WTC11 (cell line): Measurements from ENCODE around the gene CHKB.

Experiments used
- CREB1 ChIP-seq: sonication (generic); formaldehyde crosslinking; IDR thresholded peaks from 2 replicates; pipeline ENCODE4 v1.8.0; 2023; ENCODE audit warnings: mild to moderate bottlenecking, missing genetic modification reagents
- CTCF ChIP-seq: fragments of 200-600 bp; IDR thresholded peaks from 2 replicates; pipeline ENCODE4 v1.8.0; 2022; ENCODE audit warnings: antibody characterized with exemption
- ESRRA ChIP-seq: sonication (generic); formaldehyde crosslinking; IDR thresholded peaks from 2 replicates; pipeline ENCODE4 v1.8.1; 2022; ENCODE audit warnings: mild to moderate bottlenecking, missing genetic modification reagents, borderline replicate concordance
- ETV6 ChIP-seq: sonication (generic); formaldehyde crosslinking; IDR thresholded peaks from 2 replicates; pipeline ENCODE4 v1.8.1; 2022; ENCODE audit warnings: mild to moderate bottlenecking, missing genetic modification reagents
- JUN ChIP-seq: sonication (generic); formaldehyde crosslinking; IDR thresholded peaks from 2 replicates; pipeline ENCODE4 v1.8.0; 2023; ENCODE audit warnings: mild to moderate bottlenecking, missing genetic modification reagents
- MXD4 ChIP-seq: fragments of 250-450 bp; sonication (Bioruptor Pico); IDR thresholded peaks from 2 replicates; pipeline ENCODE4 v1.8.0; 2021; ENCODE audit warnings: mild to moderate bottlenecking, moderate library complexity, borderline replicate concordance
- MYBL2 ChIP-seq: sonication (generic); formaldehyde crosslinking; IDR thresholded peaks from 2 replicates; pipeline ENCODE4 v1.8.1; 2023; ENCODE audit warnings: mild to moderate bottlenecking, moderate library complexity, missing genetic modification reagents
- NR2C2 ChIP-seq: sonication (generic); formaldehyde crosslinking; IDR thresholded peaks from 2 replicates; pipeline ENCODE4 v1.8.0; 2022; ENCODE audit warnings: mild to moderate bottlenecking, missing genetic modification reagents
- SMAD3 ChIP-seq: sonication (generic); formaldehyde crosslinking; IDR thresholded peaks from 2 replicates; pipeline ENCODE4 v1.8.0; 2022; ENCODE audit warnings: missing genetic modification reagents, mild to moderate bottlenecking, borderline replicate concordance
- USF1 ChIP-seq: sonication (generic); formaldehyde crosslinking; IDR thresholded peaks from 2 replicates; pipeline ENCODE4 v1.8.0; 2022; ENCODE audit warnings: mild to moderate bottlenecking, missing genetic modification reagents
- ZNF138 ChIP-seq: sonication (generic); formaldehyde crosslinking; conservative IDR thresholded peaks from 2 replicates; pipeline ENCODE4 v1.8.1; 2022; ENCODE audit warnings: mild to moderate bottlenecking, moderate library complexity, missing genetic modification reagents
- ZNF512 ChIP-seq: sonication (generic); formaldehyde crosslinking; IDR thresholded peaks from 2 replicates; pipeline ENCODE4 v1.8.1; 2022; ENCODE audit warnings: missing genetic modification reagents, borderline replicate concordance
- TF ChIP-seq, protein P1 (sequence below): sonication (generic); formaldehyde crosslinking; IDR thresholded peaks from 2 replicates; pipeline ENCODE4 v1.8.0; 2022; ENCODE audit warnings: mild to moderate bottlenecking, missing genetic modification reagents

- TF ChIP-seq CTCF (no peak), ZNF512 (CRISPR knock-in tag) (no peak), ZNF138 (CRISPR knock-in tag) (no peak), SMAD3 (CRISPR knock-in tag) (no peak), MYBL2 (CRISPR knock-in tag) (no peak), ESRRA (CRISPR knock-in tag) (no peak), MXD4 (no peak), NR2C2 (CRISPR knock-in tag) (no peak), JUN (CRISPR knock-in tag) (no peak), USF1 (CRISPR knock-in tag) (no peak), CREB1 (no peak), ETV6 (CRISPR knock-in tag) (no peak)
- TF ChIP-seq, protein P1, sequence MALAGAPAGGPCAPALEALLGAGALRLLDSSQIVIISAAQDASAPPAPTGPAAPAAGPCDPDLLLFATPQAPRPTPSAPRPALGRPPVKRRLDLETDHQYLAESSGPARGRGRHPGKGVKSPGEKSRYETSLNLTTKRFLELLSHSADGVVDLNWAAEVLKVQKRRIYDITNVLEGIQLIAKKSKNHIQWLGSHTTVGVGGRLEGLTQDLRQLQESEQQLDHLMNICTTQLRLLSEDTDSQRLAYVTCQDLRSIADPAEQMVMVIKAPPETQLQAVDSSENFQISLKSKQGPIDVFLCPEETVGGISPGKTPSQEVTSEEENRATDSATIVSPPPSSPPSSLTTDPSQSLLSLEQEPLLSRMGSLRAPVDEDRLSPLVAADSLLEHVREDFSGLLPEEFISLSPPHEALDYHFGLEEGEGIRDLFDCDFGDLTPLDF (CRISPR knock-in tag), result no peak
Measured at GRCh38 chr22:50600967-50601668, 18.5 kb upstream of the CHKB start.
